WTC11 (cell line): ENCODE data around the gene SPOCK1. TPM values are rescaled to one million over a fixed set of nuclear protein-coding genes. Genes with fewer than 3 reads are reported as not detected.

Experiments used
- ATAC-seq: fragments of 200-7000 bp; cut with Tn5 transposase; 2 replicates; pipeline ENCODE4 v1.10.0; 2021; ENCODE audit warnings: mild to moderate bottlenecking, moderate library complexity
- CTCF ChIA-PET: fragments of 300-600 bp; sonication (Branson Sonifier 250); formaldehyde crosslinking; loops from one replicate; lab custom pipeline; 2021; ENCODE audit warnings: antibody characterized with exemption; lab: Charles Lee
- POLR2A ChIA-PET: fragments of 350-600 bp; sonication (Branson Sonifier 250); formaldehyde crosslinking; loops from one replicate; lab custom pipeline; 2021; ENCODE audit warnings: antibody characterized with exemption; lab: Charles Lee
- DNase-seq: peaks from one replicate; pipeline ENCODE4 v3.0.0; 2021; ENCODE audit warnings: low spot score
- H3K27ac Mint-ChIP-seq: 2 replicates; pipeline ENCODE4 v1.8.0; 2021; ENCODE audit warnings: mixed read lengths
- H3K27me3 Mint-ChIP-seq: 2 replicates; pipeline ENCODE4 v1.8.0; 2021; ENCODE audit warnings: low read depth, mild to moderate bottlenecking, moderate library complexity, mixed read lengths
- H3K36me3 Mint-ChIP-seq: 2 replicates; pipeline ENCODE4 v1.8.0; 2021; ENCODE audit warnings: mixed read lengths
- H3K4me1 Mint-ChIP-seq: 2 replicates; pipeline ENCODE4 v1.8.0; 2022; ENCODE audit warnings: mixed read lengths
- H3K4me3 Mint-ChIP-seq: 2 replicates; pipeline ENCODE4 v1.8.0; 2021; ENCODE audit warnings: mild to moderate bottlenecking, moderate library complexity, mixed read lengths
- H3K9me3 Mint-ChIP-seq: 2 replicates; pipeline ENCODE4 v1.8.0; 2021; ENCODE audit warnings: mixed read lengths
- AR ChIP-seq: fragments of 250-450 bp; sonication (Bioruptor Pico); IDR thresholded peaks from 2 replicates; pipeline ENCODE4 v1.9.0; 2021; ENCODE audit warnings: mild to moderate bottlenecking
- CREB1 ChIP-seq: sonication (generic); formaldehyde crosslinking; IDR thresholded peaks from 2 replicates; pipeline ENCODE4 v1.8.0; 2023; ENCODE audit warnings: mild to moderate bottlenecking, missing genetic modification reagents
- CREM ChIP-seq: sonication (generic); formaldehyde crosslinking; IDR thresholded peaks from 2 replicates; pipeline ENCODE4 v1.8.1; 2022; ENCODE audit warnings: mild to moderate bottlenecking, missing genetic modification reagents, moderate library complexity
- ERG ChIP-seq: fragments of 250-450 bp; sonication (Bioruptor Pico); IDR thresholded peaks from 2 replicates; pipeline ENCODE4 v1.8.0; 2021; ENCODE audit warnings: mild to moderate bottlenecking
- ETV6 ChIP-seq: sonication (generic); formaldehyde crosslinking; IDR thresholded peaks from 2 replicates; pipeline ENCODE4 v1.8.1; 2022; ENCODE audit warnings: mild to moderate bottlenecking, missing genetic modification reagents
- FOXJ3 ChIP-seq: sonication (generic); formaldehyde crosslinking; IDR thresholded peaks from 2 replicates; pipeline ENCODE4 v1.9.0; 2021; ENCODE audit warnings: missing genetic modification reagents, mild to moderate bottlenecking, borderline replicate concordance
- GTF2I ChIP-seq: fragments of 250-450 bp; sonication (Bioruptor Pico); conservative IDR thresholded peaks from 2 replicates; pipeline ENCODE4 v1.4.0; 2021; ENCODE audit warnings: mild to moderate bottlenecking
- IRF1 ChIP-seq: sonication (generic); formaldehyde crosslinking; IDR thresholded peaks from 2 replicates; pipeline ENCODE4 v1.8.0; 2023; ENCODE audit warnings: missing genetic modification reagents
- IRF2 ChIP-seq: sonication (generic); formaldehyde crosslinking; IDR thresholded peaks from 2 replicates; pipeline ENCODE4 v1.8.0; 2022; ENCODE audit warnings: low read depth, missing genetic modification reagents, borderline replicate concordance
- JUN ChIP-seq: sonication (generic); formaldehyde crosslinking; IDR thresholded peaks from 2 replicates; pipeline ENCODE4 v1.8.0; 2023; ENCODE audit warnings: mild to moderate bottlenecking, missing genetic modification reagents
- NFE2L1 ChIP-seq: sonication (generic); formaldehyde crosslinking; IDR thresholded peaks from 2 replicates; pipeline ENCODE4 v1.8.1; 2023; ENCODE audit warnings: missing genetic modification reagents
- NR2C2 ChIP-seq: sonication (generic); formaldehyde crosslinking; IDR thresholded peaks from 2 replicates; pipeline ENCODE4 v1.8.0; 2022; ENCODE audit warnings: mild to moderate bottlenecking, missing genetic modification reagents
- OVOL2 ChIP-seq: fragments of 250-450 bp; sonication (Bioruptor Pico); IDR thresholded peaks from 2 replicates; pipeline ENCODE4 v1.9.0; 2021; ENCODE audit warnings: mild to moderate bottlenecking, borderline replicate concordance
- PREB ChIP-seq: sonication (generic); formaldehyde crosslinking; IDR thresholded peaks from 2 replicates; pipeline ENCODE4 v1.8.1; 2022; ENCODE audit warnings: mild to moderate bottlenecking, missing genetic modification reagents, moderate library complexity, borderline replicate concordance
- SMAD4 ChIP-seq: sonication (generic); formaldehyde crosslinking; IDR thresholded peaks from 2 replicates; pipeline ENCODE4 v1.8.0; 2022; ENCODE audit warnings: mild to moderate bottlenecking, missing genetic modification reagents
- SP1 ChIP-seq: sonication (generic); formaldehyde crosslinking; conservative IDR thresholded peaks from 2 replicates; pipeline ENCODE4 v1.8.1; 2022; ENCODE audit warnings: missing genetic modification reagents
- USF1 ChIP-seq: sonication (generic); formaldehyde crosslinking; IDR thresholded peaks from 2 replicates; pipeline ENCODE4 v1.8.0; 2022; ENCODE audit warnings: mild to moderate bottlenecking, missing genetic modification reagents
- ZNF138 ChIP-seq: sonication (generic); formaldehyde crosslinking; conservative IDR thresholded peaks from 2 replicates; pipeline ENCODE4 v1.8.1; 2022; ENCODE audit warnings: mild to moderate bottlenecking, moderate library complexity, missing genetic modification reagents
- ZNF281 ChIP-seq: sonication (generic); formaldehyde crosslinking; IDR thresholded peaks from 2 replicates; pipeline ENCODE4 v1.8.0; 2023; ENCODE audit warnings: mild to moderate bottlenecking, missing genetic modification reagents
- ZNF425 ChIP-seq: fragments of 250-450 bp; sonication (Bioruptor Pico); conservative IDR thresholded peaks from 2 replicates; pipeline ENCODE4 v1.9.0; 2021; ENCODE audit warnings: mild to moderate bottlenecking
- ZNF671 ChIP-seq: fragments of 250-450 bp; sonication (Bioruptor Pico); IDR thresholded peaks from 2 replicates; pipeline ENCODE4 v1.8.0; 2021; ENCODE audit warnings: mild to moderate bottlenecking
- total RNA-seq: library from RNA; stranded (reverse); gene quantifications from 3 replicates; pipeline ENCODE4 v1.2.3, GENCODE V29; 2021

The SPOCK1 gene
- total RNA-seq, 1 experiment from 2014 or later: 15.2 TPM

- H3K36me3 Mint-ChIP-seq: no peaks in the 10 kb centered on the region
- peaks cover 8% of the 10 kb centered on the region for H3K4me1 Mint-ChIP-seq
- CTCF ChIA-PET: interaction anchor here (1.0 kb wide), 1 partner anchor 12 kb away, joined by 3 read pairs; no protein-coding TSS in a partner anchor
- H3K27me3 Mint-ChIP-seq: peaks cover 5% of the 10 kb centered on the region; the same call in 1 of the 2 replicates
- TF ChIP-seq GTF2I (CRISPR knock-in tag): no peak
- TF ChIP-seq CREM (CRISPR knock-in tag): no peak
- no peak for TF ChIP-seq ZNF138 (CRISPR knock-in tag)
- TF ChIP-seq ERG: no peak
- TF ChIP-seq ZNF281: no peak
- no peak for TF ChIP-seq ZNF671
- no peak for TF ChIP-seq OVOL2 (CRISPR knock-in tag)
- no peak for TF ChIP-seq ZNF425 (CRISPR knock-in tag)
- no peak for TF ChIP-seq NFE2L1 (CRISPR knock-in tag)
- no peak for TF ChIP-seq AR
- no peak for TF ChIP-seq SP1 (CRISPR knock-in tag)
- no peak for TF ChIP-seq CREB1 (CRISPR knock-in tag)
- TF ChIP-seq USF1 (CRISPR knock-in tag): no peak
- TF ChIP-seq SMAD4 (CRISPR knock-in tag): no peak
- peaks cover 5% of the 10 kb centered on the region for H3K9me3 Mint-ChIP-seq
- H3K27ac Mint-ChIP-seq: no peak overlapping the region
- POLR2A ChIA-PET: no interaction called here
- no peak overlapping the region for H3K4me3 Mint-ChIP-seq
- no peak for ATAC-seq
- DNase-seq: no peak
These were observed 488.9 kb downstream of the SPOCK1 start for GRCh38 chr5:137010226-137010625.

GRCh38 chr5:137004279-137004678 lies 494.8 kb downstream of the SPOCK1 start:
- TF ChIP-seq SMAD4 (CRISPR knock-in tag) (no peak), JUN (CRISPR knock-in tag) (no peak), IRF1 (CRISPR knock-in tag) (no peak), FOXJ3 (CRISPR knock-in tag) (no peak), ETV6 (no peak), PREB (CRISPR knock-in tag) (no peak), NR2C2 (no peak), IRF2 (CRISPR knock-in tag) (no peak)
- TF ChIP-seq, all 79 proteins: peak for 0
- no peak for ATAC-seq
- POLR2A ChIA-PET: no interaction called here

More at GRCh38 chr5:137004279-137004678, 494.8 kb downstream of the SPOCK1 start:
- CTCF ChIA-PET: no interaction called here
- Mint-ChIP-seq H3K4me1 (no peaks in the 10 kb centered on the region), H3K27ac (no peak overlapping the region), H3K27me3 (peaks cover 7% of the 10 kb centered on the region; the same call in 1 of the 2 replicates), H3K4me3 (no peak overlapping the region), H3K9me3 (peaks cover 12% of the 10 kb centered on the region), H3K36me3 (no peaks in the 10 kb centered on the region)
- no peak for DNase-seq
